ENCODE data around the gene GRM1. TPM values are rescaled to one million over a fixed set of nuclear protein-coding genes. Genes with fewer than 3 reads are reported as not detected.

Gene GRM1
- total and polyA plus RNA-seq, 9 of the 15 experiments (the other 6 are each of a cell fraction or from before 2014, with no cell fraction given), result not detected

DNA sequence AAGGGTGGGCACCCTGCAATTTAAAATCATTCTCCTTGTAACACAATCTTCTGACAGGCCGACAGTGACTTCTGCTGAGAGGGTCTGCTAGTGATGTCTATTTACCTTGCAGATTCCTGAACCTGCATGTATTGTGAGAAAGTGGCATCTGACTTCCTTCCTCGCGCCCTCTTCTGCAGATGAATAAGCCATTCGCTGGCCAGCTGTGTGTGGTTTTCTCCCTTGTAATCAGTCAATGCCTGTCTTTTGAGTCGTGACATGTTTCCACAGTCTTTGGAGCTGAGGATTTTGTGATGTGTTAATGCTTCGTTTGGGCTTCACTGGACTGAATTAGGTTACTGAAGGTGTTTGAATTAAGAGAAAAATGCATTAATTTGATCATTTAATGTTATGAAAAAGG, 125.3 kb downstream of the GRM1 start:
- Histone ChIP-seq H3K79me2 (ENCODE audit: control insufficient read depth, insufficient read depth, low read length) (no peaks in the 10 kb centered on the region), H2AFZ (ENCODE audit: low read depth, low read length) (no peak overlapping the region), H3K27me3 (ENCODE audit: control insufficient read depth in 2 of 2, insufficient read depth in 2 of 2, low read length in 2 of 2) (no peaks in the 10 kb centered on the region), H3K27ac (ENCODE audit: extremely low read depth, low read depth, low read length) (no peak overlapping the region), H3K9ac (ENCODE audit: insufficient read depth in 1 of 2, low read depth in 2 of 2, low read length in 2 of 2) (no peak overlapping the region), H3K9me3 (replicated peaks; ENCODE audit: control insufficient read depth, insufficient read depth, low read depth, low read length) (no peaks in the 10 kb centered on the region), H3K36me3 (ENCODE audit: control insufficient read depth, insufficient read depth, low read length) (no peaks in the 10 kb centered on the region), H4K20me1 (replicated peaks; ENCODE audit: control insufficient read depth, insufficient read depth, low read length) (no peaks in the 10 kb centered on the region), H3K4me2 (ENCODE audit: insufficient read depth, low read length) (no peak overlapping the region), H3K4me3 (no peak overlapping the region), H3K4me1 (replicated peaks in 1 of 2; ENCODE audit: control insufficient read depth in 2 of 2, insufficient read depth in 2 of 2, low read length in 2 of 2) (no peaks in the 10 kb centered on the region), H3K9me1 (ENCODE audit: control insufficient read depth, insufficient read depth, low read length) (no peaks in the 10 kb centered on the region)
- 1% methylated on average over 6 of the region's 6 CpGs for WGBS (ENCODE audit: insufficient coverage, low coverage, missing lambda C conversion rate)
- BruUV-seq (replicated peaks), result no TSS peak
- DNase-seq (ENCODE audit: extremely low read depth in 1 of 4, low spot score in 3 of 4) (no peak), FAIRE-seq (no peak), ATAC-seq (no peak)
- ChIA-PET POLR2A (interaction anchor here (0.6 kb wide), 1 partner anchor 9 kb away, joined by 3 read pairs; no protein-coding TSS in a partner anchor), CTCF (ENCODE audit: low intra/inter-chr PET ratio) (no interaction called here)
- in situ Hi-C loops (cut with MboI) (no loop called here), intact Hi-C loops (cut with micrococcal nuclease) (no loop called here)
- TF ChIP-seq, protein P1, sequence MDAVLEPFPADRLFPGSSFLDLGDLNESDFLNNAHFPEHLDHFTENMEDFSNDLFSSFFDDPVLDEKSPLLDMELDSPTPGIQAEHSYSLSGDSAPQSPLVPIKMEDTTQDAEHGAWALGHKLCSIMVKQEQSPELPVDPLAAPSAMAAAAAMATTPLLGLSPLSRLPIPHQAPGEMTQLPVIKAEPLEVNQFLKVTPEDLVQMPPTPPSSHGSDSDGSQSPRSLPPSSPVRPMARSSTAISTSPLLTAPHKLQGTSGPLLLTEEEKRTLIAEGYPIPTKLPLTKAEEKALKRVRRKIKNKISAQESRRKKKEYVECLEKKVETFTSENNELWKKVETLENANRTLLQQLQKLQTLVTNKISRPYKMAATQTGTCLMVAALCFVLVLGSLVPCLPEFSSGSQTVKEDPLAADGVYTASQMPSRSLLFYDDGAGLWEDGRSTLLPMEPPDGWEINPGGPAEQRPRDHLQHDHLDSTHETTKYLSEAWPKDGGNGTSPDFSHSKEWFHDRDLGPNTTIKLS (IDR thresholded peaks at IDR 0.05; ENCODE audit: borderline replicate concordance, low read depth), result no peak
- no peak for TF ChIP-seq KLF1 (tag; IDR thresholded peaks at IDR 0.05)
- no peak for TF ChIP-seq CBX5 (IDR thresholded peaks at IDR 0.05; ENCODE audit: borderline replicate concordance, low read depth)
- TF ChIP-seq, protein P2, sequence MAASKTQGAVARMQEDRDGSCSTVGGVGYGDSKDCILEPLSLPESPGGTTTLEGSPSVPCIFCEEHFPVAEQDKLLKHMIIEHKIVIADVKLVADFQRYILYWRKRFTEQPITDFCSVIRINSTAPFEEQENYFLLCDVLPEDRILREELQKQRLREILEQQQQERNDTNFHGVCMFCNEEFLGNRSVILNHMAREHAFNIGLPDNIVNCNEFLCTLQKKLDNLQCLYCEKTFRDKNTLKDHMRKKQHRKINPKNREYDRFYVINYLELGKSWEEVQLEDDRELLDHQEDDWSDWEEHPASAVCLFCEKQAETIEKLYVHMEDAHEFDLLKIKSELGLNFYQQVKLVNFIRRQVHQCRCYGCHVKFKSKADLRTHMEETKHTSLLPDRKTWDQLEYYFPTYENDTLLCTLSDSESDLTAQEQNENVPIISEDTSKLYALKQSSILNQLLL (CRISPR knock-in tag; IDR thresholded peaks at IDR 0.05; ENCODE audit: borderline replicate concordance), result no peak
- TF ChIP-seq ILK (tag; IDR thresholded peaks at IDR 0.05; ENCODE audit: borderline replicate concordance, low read depth), result no peak
- no peak for TF ChIP-seq DIDO1 (tag; IDR thresholded peaks at IDR 0.05; ENCODE audit: low read depth)
- TF ChIP-seq, protein P3, sequence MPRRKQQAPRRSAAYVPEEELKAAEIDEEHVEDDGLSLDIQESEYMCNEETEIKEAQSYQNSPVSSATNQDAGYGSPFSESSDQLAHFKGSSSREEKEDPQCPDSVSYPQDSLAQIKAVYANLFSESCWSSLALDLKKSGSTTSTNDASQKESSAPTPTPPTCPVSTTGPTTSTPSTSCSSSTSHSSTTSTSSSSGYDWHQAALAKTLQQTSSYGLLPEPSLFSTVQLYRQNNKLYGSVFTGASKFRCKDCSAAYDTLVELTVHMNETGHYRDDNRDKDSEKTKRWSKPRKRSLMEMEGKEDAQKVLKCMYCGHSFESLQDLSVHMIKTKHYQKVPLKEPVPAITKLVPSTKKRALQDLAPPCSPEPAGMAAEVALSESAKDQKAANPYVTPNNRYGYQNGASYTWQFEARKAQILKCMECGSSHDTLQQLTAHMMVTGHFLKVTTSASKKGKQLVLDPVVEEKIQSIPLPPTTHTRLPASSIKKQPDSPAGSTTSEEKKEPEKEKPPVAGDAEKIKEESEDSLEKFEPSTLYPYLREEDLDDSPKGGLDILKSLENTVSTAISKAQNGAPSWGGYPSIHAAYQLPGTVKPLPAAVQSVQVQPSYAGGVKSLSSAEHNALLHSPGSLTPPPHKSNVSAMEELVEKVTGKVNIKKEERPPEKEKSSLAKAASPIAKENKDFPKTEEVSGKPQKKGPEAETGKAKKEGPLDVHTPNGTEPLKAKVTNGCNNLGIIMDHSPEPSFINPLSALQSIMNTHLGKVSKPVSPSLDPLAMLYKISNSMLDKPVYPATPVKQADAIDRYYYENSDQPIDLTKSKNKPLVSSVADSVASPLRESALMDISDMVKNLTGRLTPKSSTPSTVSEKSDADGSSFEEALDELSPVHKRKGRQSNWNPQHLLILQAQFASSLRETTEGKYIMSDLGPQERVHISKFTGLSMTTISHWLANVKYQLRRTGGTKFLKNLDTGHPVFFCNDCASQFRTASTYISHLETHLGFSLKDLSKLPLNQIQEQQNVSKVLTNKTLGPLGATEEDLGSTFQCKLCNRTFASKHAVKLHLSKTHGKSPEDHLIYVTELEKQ (CRISPR knock-in tag; IDR thresholded peaks at IDR 0.05), result no peak
- no peak for TF ChIP-seq ZFX (CRISPR knock-in tag; IDR thresholded peaks at IDR 0.05)
- TF ChIP-seq, protein P4, sequence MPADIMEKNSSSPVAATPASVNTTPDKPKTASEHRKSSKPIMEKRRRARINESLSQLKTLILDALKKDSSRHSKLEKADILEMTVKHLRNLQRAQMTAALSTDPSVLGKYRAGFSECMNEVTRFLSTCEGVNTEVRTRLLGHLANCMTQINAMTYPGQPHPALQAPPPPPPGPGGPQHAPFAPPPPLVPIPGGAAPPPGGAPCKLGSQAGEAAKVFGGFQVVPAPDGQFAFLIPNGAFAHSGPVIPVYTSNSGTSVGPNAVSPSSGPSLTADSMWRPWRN (IDR thresholded peaks at IDR 0.05; ENCODE audit: low read depth), result no peak
- no peak for TF ChIP-seq ZSCAN29 (IDR thresholded peaks at IDR 0.05)
- TF ChIP-seq MEIS2 (IDR thresholded peaks at IDR 0.05; ENCODE audit: partially characterized antibody), result no peak
- TF ChIP-seq ZNF644 (tag; IDR thresholded peaks at IDR 0.05; ENCODE audit: low read depth), result no peak
- TF ChIP-seq SREBF1 (IDR thresholded peaks at IDR 0.05; ENCODE audit: borderline replicate concordance, low read depth, low read length), result no peak
- TF ChIP-seq, protein P5, sequence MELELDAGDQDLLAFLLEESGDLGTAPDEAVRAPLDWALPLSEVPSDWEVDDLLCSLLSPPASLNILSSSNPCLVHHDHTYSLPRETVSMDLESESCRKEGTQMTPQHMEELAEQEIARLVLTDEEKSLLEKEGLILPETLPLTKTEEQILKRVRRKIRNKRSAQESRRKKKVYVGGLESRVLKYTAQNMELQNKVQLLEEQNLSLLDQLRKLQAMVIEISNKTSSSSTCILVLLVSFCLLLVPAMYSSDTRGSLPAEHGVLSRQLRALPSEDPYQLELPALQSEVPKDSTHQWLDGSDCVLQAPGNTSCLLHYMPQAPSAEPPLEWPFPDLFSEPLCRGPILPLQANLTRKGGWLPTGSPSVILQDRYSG (tag; conservative IDR thresholded peaks at IDR 0.05; ENCODE audit: low read depth), result no peak
